Neural crest cell (in vitro differentiated cells): ENCODE data around the gene DCXR. TPM values are rescaled to one million over a fixed set of nuclear protein-coding genes. Genes with fewer than 3 reads are reported as not detected.

ENCODE experiments used
- DNase-seq: peaks from one replicate; pipeline ENCODE4 v3.0.0; 2021; ENCODE audit warnings: low read depth, mixed read lengths, low spot score
- H3K27ac Mint-ChIP-seq: one replicate; pipeline ENCODE4 v1.8.0; 2021; ENCODE audit warnings: mild to moderate bottlenecking, mixed read lengths; ENCODE audit not compliant: unreplicated experiment
- H3K27me3 Mint-ChIP-seq: 2 replicates; pipeline ENCODE4 v1.8.0; 2021; ENCODE audit warnings: low read depth, mild to moderate bottlenecking, mixed read lengths
- H3K36me3 Mint-ChIP-seq: 2 replicates; pipeline ENCODE4 v1.8.0; 2021; ENCODE audit warnings: low read depth, mild to moderate bottlenecking, mixed read lengths
- H3K4me1 Mint-ChIP-seq: 2 replicates; pipeline ENCODE4 v1.8.0; 2021; ENCODE audit warnings: mixed read lengths
- H3K4me3 Mint-ChIP-seq: one replicate; pipeline ENCODE4 v1.8.0; 2021; ENCODE audit warnings: mild to moderate bottlenecking, mixed read lengths
- H3K9me3 Mint-ChIP-seq: 2 replicates; pipeline ENCODE4 v1.8.0; 2021; ENCODE audit warnings: mixed read lengths
- total RNA-seq: library from RNA; stranded (reverse); gene quantifications from 2 replicates; pipeline ENCODE4 v1.2.1, GENCODE V29; 2021
- TF ChIP-seq, protein P1 (sequence below): fragments of 200-600 bp; sonication (generic); conservative IDR thresholded peaks from 2 replicates; pipeline ENCODE4 v1.5.0; 2021; ENCODE audit warnings: antibody characterized with exemption, mild to moderate bottlenecking

DCXR gene
- total RNA-seq, 1 donor from 2014 or later, result 198 TPM

DNA sequence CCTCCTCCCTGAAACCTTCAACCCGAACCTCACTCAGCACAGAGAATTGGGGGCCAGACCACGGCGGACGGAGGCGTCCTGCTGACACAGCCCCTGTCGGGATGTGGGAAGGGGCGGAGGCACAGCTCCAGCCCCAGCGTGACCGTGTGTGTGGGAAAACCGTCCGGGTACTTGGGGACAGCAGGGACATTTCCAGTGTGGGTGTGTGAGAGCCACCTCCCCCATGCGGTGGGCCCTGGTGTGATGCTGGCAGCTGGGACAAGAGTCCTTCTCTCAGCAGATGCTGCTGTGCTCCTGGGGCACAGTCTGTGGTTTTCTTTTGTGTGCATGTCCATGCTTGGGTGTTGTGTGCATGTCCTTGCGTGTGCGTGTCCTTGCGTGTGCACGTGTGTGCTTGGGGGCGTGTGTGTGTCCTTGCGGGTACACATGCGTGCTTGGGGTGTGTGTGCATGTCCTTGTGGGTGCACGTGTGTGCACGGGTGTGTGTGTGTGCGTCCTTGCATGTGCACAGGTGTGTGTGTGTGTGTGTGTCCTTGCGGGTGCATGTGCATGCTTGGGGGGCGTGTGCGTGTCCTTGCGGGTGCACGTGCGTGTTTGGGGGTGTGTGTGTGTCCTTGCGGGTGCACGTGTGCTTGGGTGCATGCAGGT is 31.7 kb downstream of the DCXR start:
- Mint-ChIP-seq H3K36me3 (no peaks in the 10 kb centered on the region), H3K27me3 (no peaks in the 10 kb centered on the region), H3K9me3 (no peaks in the 10 kb centered on the region), H3K4me3 (peak overlapping the region; percentile 27), H3K4me1 (peaks cover 17% of the 10 kb centered on the region), H3K27ac (no peak overlapping the region)
- TF ChIP-seq, protein P1, sequence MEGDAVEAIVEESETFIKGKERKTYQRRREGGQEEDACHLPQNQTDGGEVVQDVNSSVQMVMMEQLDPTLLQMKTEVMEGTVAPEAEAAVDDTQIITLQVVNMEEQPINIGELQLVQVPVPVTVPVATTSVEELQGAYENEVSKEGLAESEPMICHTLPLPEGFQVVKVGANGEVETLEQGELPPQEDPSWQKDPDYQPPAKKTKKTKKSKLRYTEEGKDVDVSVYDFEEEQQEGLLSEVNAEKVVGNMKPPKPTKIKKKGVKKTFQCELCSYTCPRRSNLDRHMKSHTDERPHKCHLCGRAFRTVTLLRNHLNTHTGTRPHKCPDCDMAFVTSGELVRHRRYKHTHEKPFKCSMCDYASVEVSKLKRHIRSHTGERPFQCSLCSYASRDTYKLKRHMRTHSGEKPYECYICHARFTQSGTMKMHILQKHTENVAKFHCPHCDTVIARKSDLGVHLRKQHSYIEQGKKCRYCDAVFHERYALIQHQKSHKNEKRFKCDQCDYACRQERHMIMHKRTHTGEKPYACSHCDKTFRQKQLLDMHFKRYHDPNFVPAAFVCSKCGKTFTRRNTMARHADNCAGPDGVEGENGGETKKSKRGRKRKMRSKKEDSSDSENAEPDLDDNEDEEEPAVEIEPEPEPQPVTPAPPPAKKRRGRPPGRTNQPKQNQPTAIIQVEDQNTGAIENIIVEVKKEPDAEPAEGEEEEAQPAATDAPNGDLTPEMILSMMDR, result no peak
- no peak for DNase-seq

DNA sequence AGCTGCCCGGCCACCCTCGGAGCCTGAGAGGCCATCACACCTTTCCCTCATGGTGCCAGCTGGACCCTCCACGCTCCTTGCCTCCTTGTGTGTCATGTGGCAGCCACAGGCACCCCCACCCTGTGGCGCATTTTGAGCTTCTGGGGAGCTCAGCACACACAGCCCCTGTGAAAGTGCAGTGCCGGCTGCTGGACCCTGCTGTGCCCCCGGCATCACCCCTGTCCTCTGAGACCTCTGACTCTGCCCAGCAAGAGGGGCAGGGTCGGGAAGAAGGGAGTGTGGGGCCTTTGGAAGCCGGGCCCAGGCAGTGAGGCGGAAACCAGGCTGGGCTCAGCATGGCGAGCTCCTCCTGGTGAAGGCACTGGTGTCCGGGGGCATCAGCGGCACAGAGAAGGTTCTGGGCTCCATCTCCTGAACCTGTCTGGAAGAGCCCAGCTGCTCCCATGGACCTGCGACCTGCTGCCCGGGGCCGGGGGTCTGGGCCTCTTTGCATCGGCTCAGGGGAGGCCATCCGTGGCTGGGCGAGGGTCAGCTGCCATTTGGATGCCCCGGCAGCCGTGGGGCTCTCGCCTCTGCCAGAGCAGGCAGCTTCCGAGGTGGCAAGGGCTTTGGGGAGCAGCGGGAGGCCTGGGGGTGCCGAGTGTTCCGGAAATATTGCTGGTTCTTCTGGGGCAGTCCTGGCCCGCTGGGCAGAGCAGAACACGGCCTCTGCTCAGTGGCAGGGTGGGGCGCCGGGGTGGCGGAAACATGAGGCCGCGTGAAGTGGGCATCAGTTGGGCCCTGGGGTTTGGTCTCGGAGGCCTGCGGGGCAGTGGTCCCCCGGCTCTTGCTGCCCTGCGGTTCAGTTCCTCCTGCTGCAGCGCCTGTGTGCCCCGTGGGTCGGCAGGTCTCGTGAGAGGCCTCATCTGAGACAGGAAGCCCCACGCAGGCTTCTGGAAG is 32.7 kb downstream of the DCXR start:
- TF ChIP-seq, protein P1, result no peak
- no peaks in the 10 kb centered on the region for H3K9me3 Mint-ChIP-seq
- no peaks in the 10 kb centered on the region for H3K27me3 Mint-ChIP-seq
- no peak for DNase-seq
- no peak overlapping the region for H3K4me3 Mint-ChIP-seq
- peaks cover 17% of the 10 kb centered on the region for H3K4me1 Mint-ChIP-seq
- no peaks in the 10 kb centered on the region for H3K36me3 Mint-ChIP-seq
- no peak overlapping the region for H3K27ac Mint-ChIP-seq

DNA sequence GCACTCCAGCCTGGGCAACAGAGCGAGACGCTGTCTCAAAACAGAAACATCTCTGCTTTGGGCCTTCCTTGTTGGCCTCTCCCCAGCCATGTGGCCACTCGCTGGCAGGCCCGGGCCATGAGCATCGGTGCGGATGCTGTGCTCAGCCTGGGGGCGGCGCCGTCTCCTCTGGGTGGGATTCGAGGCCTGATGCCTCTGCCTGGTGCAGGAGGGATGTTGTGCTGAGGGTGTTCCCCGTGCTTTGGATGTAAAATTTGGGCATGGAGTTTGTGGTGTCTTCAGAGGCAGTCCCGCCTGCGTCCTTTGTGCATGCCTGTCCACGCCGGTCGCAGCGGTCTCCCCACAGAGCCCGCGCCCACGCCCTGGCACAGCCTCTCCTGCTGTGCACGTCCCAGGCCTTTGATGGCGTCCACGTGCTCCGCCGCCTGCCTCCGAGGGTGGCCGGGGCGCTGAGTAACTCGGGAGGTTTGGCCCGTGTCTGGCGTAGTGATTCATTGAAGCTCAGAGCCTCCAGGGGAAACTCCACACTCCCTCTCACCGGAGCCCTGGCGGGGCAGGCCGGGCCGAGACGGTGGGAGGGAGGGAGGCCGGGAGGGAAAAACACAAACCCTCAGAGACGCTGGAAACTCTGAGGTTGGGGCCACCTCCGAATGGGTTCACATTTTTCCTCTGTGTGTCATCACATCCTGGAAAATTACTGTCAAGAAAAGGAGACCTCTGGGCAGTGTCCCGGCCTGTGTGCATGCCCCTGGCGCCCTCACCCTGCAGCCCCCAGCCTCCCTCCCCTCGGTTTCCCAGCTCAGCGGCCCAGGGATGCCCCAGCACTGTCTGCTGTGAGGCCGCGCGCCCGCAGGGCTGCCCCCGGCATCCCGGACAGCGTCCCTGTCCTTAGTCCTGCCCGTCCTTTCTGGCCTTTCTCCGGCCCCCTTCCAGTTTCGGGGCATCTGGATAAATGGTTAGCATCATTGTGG is 33.8 kb downstream of the DCXR start:
- Mint-ChIP-seq H3K27me3 (no peaks in the 10 kb centered on the region), H3K4me3 (no peak overlapping the region), H3K27ac (no peak overlapping the region), H3K9me3 (no peaks in the 10 kb centered on the region), H3K36me3 (no peaks in the 10 kb centered on the region), H3K4me1 (peaks cover 17% of the 10 kb centered on the region)
- DNase-seq, result no peak
- TF ChIP-seq, protein P1, result no peak

DNA sequence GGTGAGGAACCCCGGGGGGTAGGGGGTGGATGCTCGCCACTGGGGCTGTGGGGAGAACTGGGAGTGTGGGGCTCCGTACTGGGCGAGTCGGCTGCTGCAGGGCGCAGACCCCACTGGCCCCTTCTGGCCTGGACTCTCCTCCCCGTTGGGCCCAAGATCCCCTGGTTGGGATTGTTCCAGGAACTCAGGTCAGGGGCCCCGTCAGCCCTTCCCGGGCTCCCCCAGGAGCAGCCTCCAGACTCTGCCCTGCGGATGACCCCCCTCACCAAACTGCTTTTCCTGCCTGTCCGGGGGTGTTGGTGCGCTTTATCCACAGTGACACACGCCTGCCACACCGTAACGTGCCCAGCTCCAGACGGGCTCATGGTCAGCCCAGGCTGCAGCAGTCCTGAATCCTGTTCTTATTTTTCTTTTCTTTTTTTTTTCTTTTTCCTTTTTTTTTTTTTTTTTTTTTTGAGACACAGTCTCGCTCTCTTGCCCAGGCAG is 35.9 kb downstream of the DCXR start:
- Mint-ChIP-seq H3K27me3 (no peaks in the 10 kb centered on the region), H3K36me3 (no peaks in the 10 kb centered on the region), H3K4me3 (no peak overlapping the region), H3K9me3 (no peaks in the 10 kb centered on the region), H3K4me1 (peaks cover 22% of the 10 kb centered on the region), H3K27ac (no peak overlapping the region)
- no peak for DNase-seq
- TF ChIP-seq, protein P1, result no peak
